Fibroblast of upper back skin (primary cell): Measurements from ENCODE around the gene MID1.
A peak's percentile ranks its signal among the peaks of the same experiment; 100 is the strongest.
"Not testable (repeated sequence)": the region's sequence is repeated elsewhere in the genome, so short reads cannot be mapped to it uniquely, and the experiment has no call there.

Experiments used
- DNase-seq: peaks from one replicate; pipeline ENCODE4 v3.0.0-alpha.2; 2013

Gene MID1

DNA sequence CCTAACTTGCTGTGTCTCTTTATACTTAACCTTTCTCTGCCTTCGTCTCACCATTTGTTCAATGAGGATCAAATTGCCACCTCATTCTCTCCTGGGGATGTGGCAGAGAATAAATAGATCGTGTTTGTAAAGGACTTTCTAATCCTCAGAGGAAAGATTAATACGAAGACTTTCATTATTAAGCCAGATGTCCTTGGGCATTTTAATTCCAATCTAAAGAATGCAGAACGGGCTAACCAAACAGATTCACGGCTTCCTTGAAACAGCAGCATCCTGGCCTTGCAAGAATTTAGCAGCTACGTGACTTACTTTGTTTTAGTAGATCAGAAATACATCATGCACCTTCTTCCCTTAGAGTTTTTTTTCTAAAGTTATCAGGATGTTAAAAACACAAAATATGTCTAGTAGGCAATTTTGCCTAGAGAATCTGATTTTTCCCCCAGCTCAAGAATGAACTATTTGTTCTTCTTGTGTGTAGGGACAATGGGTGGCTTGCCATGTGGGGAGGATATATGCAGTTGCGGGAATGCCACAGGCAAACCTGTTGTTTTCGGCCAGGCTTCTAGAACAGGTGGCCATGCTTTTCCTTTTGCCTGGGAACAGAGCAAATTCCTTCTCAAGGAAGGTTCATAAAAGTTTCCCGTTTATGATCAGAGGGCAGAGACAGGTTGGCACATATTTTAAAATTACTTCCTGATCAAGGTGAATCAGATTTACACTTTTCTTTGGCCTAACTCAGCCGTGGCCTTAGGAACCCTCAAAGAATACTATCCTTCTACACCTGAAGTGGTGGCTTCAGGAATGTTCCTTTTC is 3.0 kb downstream of the MID1 start:
- DNase-seq: no peak

DNA sequence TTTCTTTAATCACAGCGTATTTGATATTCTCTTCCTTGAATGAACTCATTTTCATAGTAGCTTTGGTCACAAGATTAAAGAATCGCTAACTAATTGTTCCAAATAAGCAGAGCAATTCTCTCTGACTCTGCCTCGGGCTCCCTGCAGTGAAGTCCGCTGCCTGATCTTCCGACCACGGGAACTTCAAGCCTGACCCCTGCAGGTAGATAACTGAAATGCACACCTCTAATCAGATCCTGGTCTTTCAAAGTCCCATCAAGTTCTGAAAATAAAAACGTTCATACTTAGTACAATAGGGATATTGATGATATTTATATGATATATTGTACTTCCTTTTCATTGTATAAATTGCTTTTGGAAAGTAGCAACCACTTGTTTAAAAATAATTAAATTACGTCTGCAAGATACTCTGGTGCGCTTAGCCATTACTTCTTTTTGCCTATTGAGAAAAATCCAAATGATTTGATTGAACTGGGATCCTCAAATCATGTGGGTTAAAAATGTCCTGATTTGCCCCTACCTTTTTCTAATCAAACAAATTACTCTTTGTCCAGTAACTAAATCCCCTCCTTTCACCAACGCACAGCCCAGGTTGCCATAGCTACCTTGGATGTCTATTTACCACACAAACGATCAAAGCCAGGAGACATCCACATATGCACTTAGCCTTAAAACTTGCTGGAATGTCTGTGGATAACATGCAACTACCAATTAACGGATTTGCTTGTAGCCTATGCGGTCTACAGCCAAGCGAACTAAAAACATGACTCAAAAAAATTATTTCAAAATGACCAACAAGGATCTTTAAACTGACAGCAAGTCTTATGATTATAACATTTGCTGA is 4.2 kb downstream of the MID1 start:
- DNase-seq: peak; percentile 61

DNA sequence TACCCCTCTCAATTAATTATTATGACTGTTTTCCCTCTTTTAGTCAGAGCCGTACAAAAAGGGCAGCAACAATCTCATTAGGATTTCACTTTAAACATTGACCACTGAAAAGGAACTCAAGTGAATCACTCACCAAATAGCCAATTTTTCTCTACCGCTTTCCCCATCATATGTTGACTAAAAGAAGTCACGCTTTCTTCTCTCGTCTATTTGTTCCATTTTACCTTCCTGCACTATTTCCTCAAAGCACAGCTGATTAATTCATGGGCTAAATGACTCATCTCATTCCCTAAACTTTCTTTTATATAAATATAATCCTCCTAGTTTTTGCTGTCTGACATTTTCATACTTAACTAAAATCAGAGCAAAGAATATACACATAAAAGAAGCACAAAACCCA is 8.2 kb downstream of the MID1 start:
- DNase-seq: peak; percentile 45

DNA sequence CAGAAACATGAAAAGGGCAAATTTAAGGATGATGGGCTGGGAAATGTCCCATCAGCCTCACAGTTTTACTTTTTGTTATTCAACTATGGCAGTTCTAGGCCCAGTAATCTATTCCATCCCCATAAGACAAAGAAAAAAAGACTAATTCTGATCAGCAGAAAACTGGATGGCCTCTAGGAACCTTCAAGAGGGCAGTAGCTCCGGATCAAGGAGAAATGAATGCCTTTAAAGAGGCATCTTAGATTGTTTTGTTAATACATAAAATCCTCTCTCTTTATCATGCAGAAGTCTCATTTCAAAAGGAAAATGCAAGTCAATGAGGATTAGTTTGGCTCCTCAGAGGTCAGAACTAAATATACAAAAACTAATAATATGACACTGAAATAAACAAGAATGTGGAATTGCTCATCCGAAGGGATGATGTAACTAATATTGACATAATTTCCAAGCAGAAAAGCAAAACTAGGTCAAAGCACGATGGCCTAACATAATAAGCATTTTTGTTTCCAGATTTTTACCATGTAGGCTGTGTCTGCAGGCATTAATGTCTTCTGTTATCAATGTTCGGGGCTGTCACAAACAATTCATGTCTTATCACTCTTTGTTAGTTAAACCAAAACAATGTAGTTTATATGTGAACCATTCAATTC is 8.8 kb downstream of the MID1 start:
- no peak for DNase-seq

DNA sequence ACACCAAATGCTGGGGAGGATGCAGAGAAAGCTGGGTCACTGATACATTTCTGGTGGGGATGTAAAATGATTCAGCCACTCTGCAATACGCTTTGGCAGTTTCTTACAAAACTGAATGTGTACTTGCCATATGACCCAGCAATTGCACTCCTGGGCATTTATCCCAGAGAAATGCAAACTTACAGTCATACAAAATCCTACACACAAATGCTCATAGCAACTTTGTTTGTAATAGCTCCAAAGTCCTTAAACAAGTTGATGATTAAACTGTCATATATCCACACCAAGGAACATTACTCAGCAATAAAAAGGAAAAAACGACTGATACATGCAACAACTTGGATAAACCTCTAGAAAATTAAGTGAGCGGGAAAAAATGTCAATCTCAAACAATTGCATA is 12.3 kb downstream of the MID1 start:
- DNase-seq: peak; percentile 63

DNA sequence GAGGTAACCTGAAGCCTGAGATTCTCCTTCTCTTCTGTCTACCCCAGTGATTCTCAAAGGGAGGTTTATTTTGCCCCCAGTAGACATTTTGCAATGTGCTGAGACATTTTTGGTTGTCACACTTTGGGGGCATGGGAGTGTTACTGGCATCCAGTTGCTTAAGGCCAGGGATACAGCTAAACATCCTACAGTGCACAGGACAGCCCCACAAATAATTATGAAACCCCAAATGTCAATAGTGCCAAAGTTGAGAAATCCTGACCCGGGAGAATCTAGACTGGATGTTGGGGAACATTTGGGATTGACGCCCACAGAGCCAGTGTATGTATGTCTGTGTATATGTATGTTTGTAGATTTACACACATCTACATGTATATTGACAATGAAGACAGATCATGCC is 13.2 kb downstream of the MID1 start:
- no peak for DNase-seq

- DNase-seq: no peak
These were observed 16.8 kb downstream of the MID1 start for GRCh38 chrX:10603612-10604011.

DNA sequence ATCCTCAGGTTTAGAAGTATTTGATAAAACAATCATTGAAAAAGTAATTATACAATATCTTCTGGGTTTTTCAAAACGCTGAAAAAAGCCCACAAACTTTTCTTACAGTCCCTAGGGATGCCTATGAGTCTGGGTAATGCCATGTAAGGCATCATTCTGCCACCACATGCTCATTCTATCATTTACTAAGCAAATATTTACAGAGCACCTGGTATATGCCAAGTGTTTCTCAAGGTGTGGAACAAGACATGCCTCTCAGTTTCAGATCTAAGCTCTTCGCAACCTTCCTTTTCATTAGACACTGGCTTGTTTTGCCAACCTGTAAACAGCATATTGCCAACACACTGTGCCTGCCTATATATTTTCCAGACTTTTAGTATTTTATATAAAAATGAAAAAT is 17.7 kb downstream of the MID1 start:
- DNase-seq: no peak

DNA sequence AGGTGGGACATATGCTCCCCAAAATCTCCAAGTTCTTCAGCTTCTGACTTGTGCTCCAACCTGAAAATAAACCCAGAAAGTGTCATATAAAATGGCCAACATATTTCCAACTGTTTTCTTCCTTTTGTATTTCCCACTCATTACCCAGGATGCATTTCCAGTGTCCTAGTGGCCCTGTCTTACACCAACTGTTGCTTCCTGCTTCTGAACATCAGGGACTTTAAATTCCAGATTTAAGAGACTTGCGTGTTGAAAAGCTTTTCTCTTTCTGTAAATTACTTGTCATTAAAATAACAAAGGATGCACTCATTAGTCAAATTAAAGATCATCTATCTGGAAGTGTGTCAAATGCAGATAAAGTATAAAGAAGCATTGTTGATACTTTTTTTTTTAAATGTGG is 19.9 kb downstream of the MID1 start:
- no peak for DNase-seq

- DNase-seq: no peak
These were observed 21.8 kb downstream of the MID1 start for GRCh38 chrX:10598540-10598939.

DNA sequence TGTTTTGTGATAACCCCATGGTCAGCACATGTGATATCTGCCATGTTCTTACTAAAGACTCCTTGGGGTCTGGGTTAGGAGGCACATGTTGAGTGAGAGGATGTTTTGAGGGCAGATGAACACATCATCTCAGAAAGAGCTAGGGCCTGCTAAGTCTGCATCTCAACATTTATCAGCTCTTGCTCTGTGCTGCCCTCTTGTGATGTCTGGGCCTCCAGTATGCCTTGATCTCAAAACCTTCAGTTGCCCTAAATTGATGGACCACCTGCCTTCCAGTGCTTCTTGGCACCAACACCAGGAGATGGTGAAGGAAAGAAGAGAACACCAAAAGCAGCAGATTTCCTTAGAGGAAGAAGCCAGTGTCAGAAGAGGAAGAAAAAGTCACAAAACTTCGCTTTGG is 22.5 kb downstream of the MID1 start:
- DNase-seq: peak; percentile 51

- no peak for DNase-seq
These were observed 28.7 kb downstream of the MID1 start for GRCh38 chrX:10591363-10592335.

DNA sequence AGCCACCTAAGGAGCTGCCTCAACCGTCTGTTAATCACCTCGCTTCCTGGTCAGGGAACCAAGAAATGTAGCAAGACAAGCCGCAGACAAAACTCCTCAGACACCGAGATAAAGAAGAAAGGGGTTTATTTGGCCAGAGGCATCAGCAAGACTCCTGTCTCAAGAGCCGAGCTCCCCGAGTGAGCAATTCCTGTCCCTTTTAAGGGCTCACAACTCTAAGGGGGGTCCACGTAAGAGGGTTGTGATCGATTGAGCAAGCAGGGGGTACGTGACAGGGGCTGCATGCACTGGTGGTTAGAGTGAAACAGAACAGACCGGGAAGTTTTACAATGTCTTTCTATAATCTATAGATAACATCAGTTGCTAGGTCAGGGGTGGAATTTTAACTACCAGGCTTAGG is 30.6 kb downstream of the MID1 start:
- DNase-seq: not testable (repeated sequence)

DNA sequence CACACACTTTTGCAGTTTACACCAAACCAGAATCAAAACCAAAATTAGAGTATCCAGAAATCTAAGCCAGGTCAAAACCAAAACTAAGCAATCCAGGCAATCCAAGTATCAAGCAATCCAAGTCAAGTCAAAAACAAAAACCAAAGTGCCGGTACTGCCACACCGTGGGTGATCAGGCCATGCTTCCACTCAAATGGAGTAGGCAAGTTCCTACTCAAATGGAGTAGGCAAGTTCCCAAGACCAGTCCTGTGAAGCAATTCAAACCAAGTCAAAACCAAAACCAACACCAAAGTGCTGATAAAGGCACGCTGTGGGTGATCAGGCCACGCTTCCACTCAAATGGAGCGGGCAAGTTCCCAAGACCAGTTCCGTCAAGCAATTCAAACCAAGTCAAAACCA is 31.3 kb downstream of the MID1 start:
- no peak for DNase-seq

GRCh38 chrX:10584882-10585281 is 35.5 kb downstream of the MID1 start:
- DNase-seq: not testable (repeated sequence)

GRCh38 chrX:10582945-10583344 is 37.4 kb downstream of the MID1 start:
- DNase-seq: peak; percentile 68

GRCh38 chrX:10582215-10582733 is 38.1 kb downstream of the MID1 start:
- peak; percentile 31 for DNase-seq

DNA sequence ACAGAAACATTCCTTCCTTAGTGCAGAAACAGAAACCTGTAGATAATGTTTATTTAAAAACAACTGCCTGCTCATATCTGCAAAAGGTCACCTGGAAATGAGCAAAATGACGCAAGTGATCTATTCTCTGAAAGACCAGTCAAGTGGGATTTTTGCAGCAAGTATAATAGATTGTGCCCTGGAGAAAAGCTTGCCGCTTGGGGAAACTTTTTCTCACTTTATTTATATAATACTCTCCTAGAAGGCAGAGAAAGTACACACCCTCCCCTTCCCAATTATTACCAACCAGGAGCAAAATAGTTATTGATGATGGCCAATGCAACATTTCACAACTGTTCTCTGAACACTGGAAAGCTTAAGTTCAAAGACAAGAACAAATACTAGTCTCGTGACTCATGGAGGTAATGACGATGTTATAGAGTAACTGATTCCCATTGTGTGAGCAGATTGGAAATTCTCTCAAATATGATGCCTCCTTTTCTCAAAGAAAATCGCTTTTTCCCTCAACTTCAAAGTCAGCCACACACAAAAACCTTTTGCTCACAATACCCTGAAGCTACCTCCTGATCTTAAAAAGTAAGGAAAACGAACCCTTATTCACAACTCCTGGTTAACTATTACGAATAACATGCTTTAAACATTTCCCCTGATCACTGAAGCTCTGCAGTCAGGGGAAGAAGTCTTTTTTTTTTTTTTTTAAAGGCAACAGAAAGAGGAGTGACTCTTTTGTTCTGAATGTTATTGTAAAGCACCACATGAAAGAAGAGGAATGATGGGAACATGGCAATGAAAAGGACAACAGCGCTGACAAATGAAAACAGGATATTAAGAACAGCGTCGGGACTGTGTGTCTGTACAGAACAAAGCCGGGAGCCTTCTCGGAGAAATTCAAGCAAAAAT is 41.0 kb downstream of the MID1 start:
- peak; percentile 72 for DNase-seq

- no peak for DNase-seq
These were observed 41.9 kb downstream of the MID1 start for GRCh38 chrX:10578527-10578926.

DNA sequence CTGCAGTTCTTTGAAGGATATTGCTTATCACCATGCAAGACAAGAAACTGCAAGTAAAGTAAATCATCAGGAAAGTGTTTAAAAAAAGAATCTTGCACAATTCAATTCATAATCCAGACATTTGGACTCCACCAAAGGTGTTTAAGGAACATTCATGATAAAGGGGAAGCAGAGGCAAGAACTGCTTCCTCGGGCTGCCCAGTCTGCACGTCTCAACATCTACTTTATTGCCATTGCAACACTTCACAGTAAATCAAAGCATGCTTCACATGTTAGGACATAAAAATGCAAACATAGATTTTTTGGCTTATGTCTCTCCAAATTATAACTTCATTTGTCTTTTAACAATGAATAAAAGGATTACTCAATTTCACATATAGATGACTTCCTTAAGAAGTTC is 42.5 kb downstream of the MID1 start:
- peak; percentile 41 for DNase-seq
